ENCODE results near the gene LSM14B.

- TF ChIP-seq CTCF (conservative IDR thresholded peaks at IDR 0.05) (no peak), EZH2 (IDR thresholded peaks at IDR 0.05; ENCODE audit: low read depth) (no peak)
These were observed 38.0 kb downstream of the LSM14B start for GRCh38 chr20:62160253-62160652.
